ENCODE measurements around the gene LMBR1.

Gene LMBR1

GRCh38 chr7:156677374-156678054, 215.5 kb downstream of the LMBR1 start:
- Histone ChIP-seq H4K20me1 (ENCODE audit: control insufficient read depth, insufficient read depth, low read depth, low read length) (no peaks in the 10 kb centered on the region), H3K27ac (ENCODE audit: low read depth, low read length) (no peak overlapping the region), H3K4me2 (ENCODE audit: low read length) (no peak overlapping the region), H3K9me2 (replicated peaks; ENCODE audit: control insufficient read depth, low read length) (no peaks in the 10 kb centered on the region), H3F3A (ENCODE audit: control insufficient read depth, insufficient read depth) (no peaks in the 10 kb centered on the region), H3K79me2 (ENCODE audit: control insufficient read depth, low read length) (no peaks in the 10 kb centered on the region), H3K27me3 (ENCODE audit: control insufficient read depth, low read length) (no peaks in the 10 kb centered on the region), H3K4me1 (ENCODE audit: control insufficient read depth, low read length) (no peaks in the 10 kb centered on the region), H3K9me3 (ENCODE audit: control insufficient read depth, insufficient read depth, low read length) (no peaks in the 10 kb centered on the region), H3K4me3 (ENCODE audit: low read length) (no peak overlapping the region), H3K36me3 (ENCODE audit: control insufficient read depth, low read length) (peaks cover 36% of the 10 kb centered on the region)
- no peak for TF ChIP-seq CTCF (IDR thresholded peaks at IDR 0.05; ENCODE audit: low read depth, low read length, poor library complexity, severe bottlenecking)
- no peak for TF ChIP-seq EZH2phosphoT487 (IDR thresholded peaks at IDR 0.05; ENCODE audit: borderline replicate concordance, low read length)

GRCh38 chr7:156676263-156676662, 216.7 kb downstream of the LMBR1 start:
- H4K20me1 ChIP-seq (ENCODE audit: control insufficient read depth, insufficient read depth, low read depth, low read length) = no peaks in the 10 kb centered on the region
- H3K36me3 ChIP-seq (ENCODE audit: control insufficient read depth, low read length) = peaks cover 34% of the 10 kb centered on the region
- H3K27me3 ChIP-seq (ENCODE audit: control insufficient read depth, low read length) = no peaks in the 10 kb centered on the region
- no peak overlapping the region for H3K27ac ChIP-seq (ENCODE audit: low read depth, low read length)
- no peaks in the 10 kb centered on the region for H3K9me3 ChIP-seq (ENCODE audit: control insufficient read depth, insufficient read depth, low read length)
- no peaks in the 10 kb centered on the region for H3K9me2 ChIP-seq (replicated peaks; ENCODE audit: control insufficient read depth, low read length)
- no peaks in the 10 kb centered on the region for H3K79me2 ChIP-seq (ENCODE audit: control insufficient read depth, low read length)
- no peak for TF ChIP-seq CTCF (IDR thresholded peaks at IDR 0.05; ENCODE audit: low read depth, low read length, poor library complexity, severe bottlenecking)
- TF ChIP-seq EZH2phosphoT487 (IDR thresholded peaks at IDR 0.05; ENCODE audit: borderline replicate concordance, low read length) = no peak
- H3K4me2 ChIP-seq (ENCODE audit: low read length) = no peak overlapping the region
- H3K4me1 ChIP-seq (ENCODE audit: control insufficient read depth, low read length) = no peaks in the 10 kb centered on the region
- H3K4me3 ChIP-seq (ENCODE audit: low read length) = no peak overlapping the region
- no peaks in the 10 kb centered on the region for H3F3A ChIP-seq (ENCODE audit: control insufficient read depth, insufficient read depth)

GRCh38 chr7:156675721-156676120, 217.3 kb downstream of the LMBR1 start:
- Histone ChIP-seq H3K9me3 (ENCODE audit: control insufficient read depth, insufficient read depth, low read length) (no peaks in the 10 kb centered on the region), H3K4me3 (ENCODE audit: low read length) (no peak overlapping the region), H3K4me1 (ENCODE audit: control insufficient read depth, low read length) (no peaks in the 10 kb centered on the region), H3K9me2 (replicated peaks; ENCODE audit: control insufficient read depth, low read length) (no peaks in the 10 kb centered on the region), H3K27me3 (ENCODE audit: control insufficient read depth, low read length) (no peaks in the 10 kb centered on the region), H3K27ac (ENCODE audit: low read depth, low read length) (no peak overlapping the region), H4K20me1 (ENCODE audit: control insufficient read depth, insufficient read depth, low read depth, low read length) (no peaks in the 10 kb centered on the region), H3K4me2 (ENCODE audit: low read length) (no peak overlapping the region), H3F3A (ENCODE audit: control insufficient read depth, insufficient read depth) (no peaks in the 10 kb centered on the region), H3K36me3 (ENCODE audit: control insufficient read depth, low read length) (peaks cover 34% of the 10 kb centered on the region), H3K79me2 (ENCODE audit: control insufficient read depth, low read length) (no peaks in the 10 kb centered on the region)
- TF ChIP-seq EZH2phosphoT487 (IDR thresholded peaks at IDR 0.05; ENCODE audit: borderline replicate concordance, low read length) = no peak
- no peak for TF ChIP-seq CTCF (IDR thresholded peaks at IDR 0.05; ENCODE audit: low read depth, low read length, poor library complexity, severe bottlenecking)

Data from DOHH2 (cell line).